IMR-90 (cell line): ENCODE measurements around the gene HIPK1. TPM values are rescaled to one million over a fixed set of nuclear protein-coding genes. Genes with fewer than 3 reads are reported as not detected.

Experiments used
- ATAC-seq: fragments of 200-7000 bp; cut with Tn5 transposase; 2 replicates; pipeline ENCODE4 v1.9.1; 2020; ENCODE audit warnings: low read depth, mild to moderate bottlenecking, moderate library complexity
- BruUV-seq: library from RNA; stranded (reverse); fragments of 400-500 nt; replicated peaks from 2 replicates; lab custom pipeline; 2021; lab: Mats Ljungman, UMichigan
- CTCF ChIA-PET: fragments of 300-600 bp; formaldehyde crosslinking; extraction: SDS; loops from one replicate; lab custom pipeline; 2021; ENCODE audit warnings: antibody characterized with exemption; lab: Yijun Ruan, JAX
- POLR2A ChIA-PET: fragments of 300-600 bp; sonication (Branson Sonifier 250); formaldehyde crosslinking; loops from one replicate; lab custom pipeline; 2022; ENCODE audit warnings: antibody characterized with exemption; ENCODE audit not compliant: unreplicated experiment; lab: Charles Lee
- DNase-seq: peaks from one replicate; pipeline ENCODE4 v3.0.0; 2013
- H2AFZ ChIP-seq: replicated peaks from 2 replicates; pipeline ENCODE3; 2013; ENCODE audit warnings: low read length, mild to moderate bottlenecking; ENCODE audit not compliant: poor library complexity
- H2AK5ac ChIP-seq: 2 replicates; pipeline ENCODE4 v1.6.1; 2013; ENCODE audit warnings: low read depth, low read length, inconsistent platforms
- H2AK9ac ChIP-seq: replicated peaks from 2 replicates; pipeline ENCODE3; 2013; ENCODE audit warnings: mild to moderate bottlenecking, low read depth, low read length, moderate library complexity; ENCODE audit not compliant: poor library complexity
- H2BK120ac ChIP-seq: 2 replicates; pipeline ENCODE4 v1.6.1; 2013; ENCODE audit warnings: low read depth, low read length, inconsistent platforms
- H2BK15ac ChIP-seq: 3 replicates; pipeline ENCODE4 v1.6.1; 2013; ENCODE audit warnings: low read depth, low read length, inconsistent platforms
- H2BK20ac ChIP-seq: 2 replicates; pipeline ENCODE4 v1.6.1; 2013; ENCODE audit warnings: low read depth, mild to moderate bottlenecking, inconsistent platforms, low read length, moderate library complexity
- H2BK5ac ChIP-seq: 2 replicates; pipeline ENCODE4 v1.6.1; 2013; ENCODE audit warnings: mild to moderate bottlenecking, low read depth, low read length, inconsistent platforms; ENCODE audit not compliant: poor library complexity, severe bottlenecking
- H3K14ac ChIP-seq: replicated peaks from 2 replicates; pipeline ENCODE4 v1.6.1; 2013; ENCODE audit warnings: low read depth, low read length, inconsistent platforms
- H3K18ac ChIP-seq: 2 replicates; pipeline ENCODE4 v1.6.1; 2013; ENCODE audit warnings: low read depth, low read length, control low read depth
- H3K23ac ChIP-seq: 2 replicates; pipeline ENCODE4 v1.6.1; 2013; ENCODE audit warnings: low read depth, low read length, inconsistent platforms
- H3K27ac ChIP-seq: 2 replicates; pipeline ENCODE4 v1.5.1; 2013; ENCODE audit warnings: mild to moderate bottlenecking, control low read depth, low read length; ENCODE audit not compliant: insufficient read depth
- H3K27me3 ChIP-seq: 2 replicates; pipeline ENCODE4 v1.6.1; 2013; ENCODE audit warnings: low read length; ENCODE audit not compliant: control insufficient read depth, insufficient read depth
- H3K36me3 ChIP-seq: 2 replicates; pipeline ENCODE4 v1.6.1; 2013; ENCODE audit warnings: low read length, mixed read lengths; ENCODE audit not compliant: control insufficient read depth, insufficient read depth
- H3K4ac ChIP-seq: 2 replicates; pipeline ENCODE4 v1.6.1; 2013; ENCODE audit warnings: low read depth, low read length, inconsistent platforms
- H3K4me1 ChIP-seq: 2 replicates; pipeline ENCODE4 v1.6.1; 2013; ENCODE audit warnings: low read length, mixed read lengths; ENCODE audit not compliant: control insufficient read depth, insufficient read depth
- H3K4me2 ChIP-seq: 2 replicates; pipeline ENCODE4 v1.6.1; 2013; ENCODE audit warnings: low read depth, mild to moderate bottlenecking, control low read depth, low read length, moderate library complexity
- H3K4me3 ChIP-seq: 2 replicates; pipeline ENCODE4 v1.5.1; 2013; ENCODE audit warnings: low read depth, mild to moderate bottlenecking, control low read depth, low read length, moderate library complexity; ENCODE audit not compliant: insufficient read depth
- H3K56ac ChIP-seq: 2 replicates; pipeline ENCODE4 v1.6.1; 2013; ENCODE audit warnings: low read length, inconsistent platforms; ENCODE audit not compliant: insufficient read depth; ENCODE audit errors: extremely low read depth
- H3K79me1 ChIP-seq, 2 experiments: 2 replicates each; pipeline ENCODE4 v1.6.1; 2013; ENCODE audit warnings: low read length in 2 of 2, inconsistent platforms in 1 of 2, low read depth in 1 of 2
- H3K9ac ChIP-seq: 2 replicates; pipeline ENCODE4 v1.6.1; 2013; ENCODE audit warnings: low read depth, low read length, control low read depth
- H3K9me1 ChIP-seq: 2 replicates; pipeline ENCODE4 v1.6.1; 2013; ENCODE audit warnings: low read length, inconsistent platforms; ENCODE audit not compliant: insufficient read depth
- H3K9me3 ChIP-seq: 2 replicates; pipeline ENCODE4 v1.6.1; 2013; ENCODE audit warnings: low read length; ENCODE audit not compliant: control insufficient read depth, insufficient read depth
- H4K20me1 ChIP-seq: 2 replicates; pipeline ENCODE4 v1.6.1; 2013; ENCODE audit warnings: low read length, inconsistent platforms; ENCODE audit not compliant: insufficient read depth
- H4K5ac ChIP-seq: 2 replicates; pipeline ENCODE4 v1.6.1; 2013; ENCODE audit warnings: mild to moderate bottlenecking, low read depth, low read length, control low read depth
- H4K8ac ChIP-seq, 2 experiments: 2 replicates each; pipeline ENCODE4 v1.6.1; 2013; ENCODE audit warnings: low read depth in 2 of 2, low read length in 2 of 2, control low read depth in 1 of 2, inconsistent platforms in 1 of 2
- H4K91ac ChIP-seq: 2 replicates; pipeline ENCODE4 v1.6.1; 2013; ENCODE audit warnings: low read depth, low read length, inconsistent platforms; ENCODE audit not compliant: insufficient read depth
- BHLHE40 ChIP-seq: fragments of 150-350 bp; IDR thresholded peaks from 2 replicates; pipeline ENCODE4 v1.6.1; 2016; ENCODE audit warnings: mild to moderate bottlenecking, low read depth, low read length
- CEBPB ChIP-seq: IDR thresholded peaks from 2 replicates; pipeline ENCODE4 v1.6.1; 2012; ENCODE audit warnings: low read depth, low read length, improper control_type of control experiment
- CHD1 ChIP-seq: IDR thresholded peaks from 2 replicates; pipeline ENCODE4 v1.6.1; 2012; ENCODE audit warnings: low read depth, low read length, improper control_type of control experiment
- FOS ChIP-seq: fragments of 150-350 bp; IDR thresholded peaks from 2 replicates; pipeline ENCODE4 v1.6.1; 2016; ENCODE audit warnings: low read depth, low read length
- MAFK ChIP-seq: IDR thresholded peaks from 2 replicates; pipeline ENCODE4 v1.6.1; 2012; ENCODE audit warnings: low read depth, low read length, improper control_type of control experiment
- MAZ ChIP-seq: IDR thresholded peaks from 2 replicates; pipeline ENCODE4 v1.6.1; 2012; ENCODE audit warnings: low read depth, mild to moderate bottlenecking, low read length, improper control_type of control experiment, moderate library complexity, borderline replicate concordance
- MXI1 ChIP-seq: IDR thresholded peaks from 2 replicates; pipeline ENCODE4 v1.6.1; 2012; ENCODE audit warnings: low read depth, mild to moderate bottlenecking, low read length, moderate library complexity, borderline replicate concordance
- NFE2L2 ChIP-seq: fragments of 150-350 bp; IDR thresholded peaks from 2 replicates; pipeline ENCODE4 v1.6.1; 2016; ENCODE audit warnings: low read depth, mild to moderate bottlenecking, low read length
- RAD21 ChIP-seq: IDR thresholded peaks from 2 replicates; pipeline ENCODE4 v1.6.1; 2012; ENCODE audit warnings: low read length, improper control_type of control experiment
- RFX5 ChIP-seq: IDR thresholded peaks from 2 replicates; pipeline ENCODE4 v1.8.0; 2012; ENCODE audit warnings: low read depth, mild to moderate bottlenecking, low read length, moderate library complexity
- SMC3 ChIP-seq: fragments of 150-350 bp; IDR thresholded peaks from 2 replicates; pipeline ENCODE4 v1.6.1; 2016; ENCODE audit warnings: low read depth, mild to moderate bottlenecking, antibody characterized with exemption, low read length, moderate library complexity
- WGBS, 2 experiments: methylation state at CpG; one replicate each; pipeline versions ENCODE4 v1.1.5 to v1.1.7; 2013; ENCODE audit warnings: missing lambda C conversion rate in 2 of 2; ENCODE audit not compliant: insufficient read length in 1 of 2; ENCODE audit errors: extremely low coverage in 2 of 2; 5-methylcytosine and 5-hydroxymethylcytosine counted together
- dilution Hi-C: fragments of 300-500 bp; cut with HindIII; formaldehyde crosslinking; loops from one replicate; pipeline ENCODE4 v1.14.3; 2018; ENCODE audit warnings: low sequenced_read_pairs; ENCODE audit not compliant: unreplicated experiment
- in situ Hi-C: fragments of 300-500 bp; cut with MboI; formaldehyde crosslinking; loops from 3 replicates; pipeline ENCODE4 v1.14.3; 2019; ENCODE audit warnings: low sequenced_read_pairs, inconsistent platforms, mixed read lengths
- intact Hi-C: fragments of 100-400 bp; cut with micrococcal nuclease; formaldehyde crosslinking; loops from 2 replicates; pipeline ENCODE4 v1.10.0; 2022
- polyA plus RNA-seq, 3 experiments: library from polyadenylated mRNA; depleted of rRNA; stranded (reverse); fragments of >200 nt; gene quantifications; 2 replicates each; pipeline ENCODE4 v1.2.3, GENCODE V29; 2012; ENCODE audit warnings: low replicate concordance in 1 of 3
- total RNA-seq: library from RNA; depleted of rRNA; stranded (reverse); fragments of >200 nt; gene quantifications from 2 replicates; pipeline ENCODE4 v1.2.3, GENCODE V29; 2012
- TF ChIP-seq, protein P1 (sequence below): fragments of 150-350 bp; IDR thresholded peaks from 2 replicates; pipeline ENCODE4 v1.6.1; 2017; ENCODE audit warnings: mild to moderate bottlenecking, antibody characterized with exemption, low read length, low read depth
- TF ChIP-seq, protein P2 (sequence below): fragments of 150-350 bp; IDR thresholded peaks from 2 replicates; pipeline ENCODE4 v1.6.1; 2016; ENCODE audit warnings: low read depth, mild to moderate bottlenecking, low read length, moderate library complexity, borderline replicate concordance
- TF ChIP-seq, protein P3 (sequence below): conservative IDR thresholded peaks from 2 replicates; pipeline ENCODE4 v1.5.1; 2012; ENCODE audit warnings: mild to moderate bottlenecking, low read depth, low read length, improper control_type of control experiment

HIPK1 gene
- total and polyA plus RNA-seq, 2 of the 4 experiments (the other 2 are of a cell fraction): 15.3 to 33.9 TPM

DNA sequence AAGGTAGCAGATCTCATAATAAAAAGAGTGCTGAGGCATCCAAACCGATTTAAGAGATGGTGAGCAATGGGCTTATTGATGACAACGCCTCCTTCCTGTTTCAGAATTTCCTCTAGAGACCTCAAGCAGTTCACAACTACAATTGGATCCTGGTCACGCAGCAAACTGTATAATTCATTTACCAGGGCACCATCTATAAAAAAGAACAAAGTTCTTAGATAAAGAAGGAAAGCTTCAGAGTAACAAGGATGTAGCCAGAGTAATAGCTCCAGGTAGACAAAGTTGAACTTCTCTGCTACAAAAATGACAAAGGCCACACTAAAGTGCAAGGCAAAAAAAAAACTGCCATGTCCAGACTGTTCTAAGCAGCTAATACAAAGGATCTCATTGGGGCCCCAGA, 27.9 kb upstream of the HIPK1 start:
- Histone ChIP-seq H3K18ac (no peak overlapping the region), H3K56ac (no peak overlapping the region), H2BK15ac (no peak overlapping the region), H4K91ac (no peak overlapping the region), H3K79me1 (peaks cover 23 to 30% of the 10 kb centered on the region in 2 experiments), H3K9me3 (no peaks in the 10 kb centered on the region), H3K4me1 (no peaks in the 10 kb centered on the region), H2BK120ac (no peak overlapping the region), H3K9me1 (no peaks in the 10 kb centered on the region), H3K4me3 (no peak overlapping the region), H3K4me2 (no peak overlapping the region), H4K20me1 (no peaks in the 10 kb centered on the region), H2BK20ac (no peak overlapping the region), H3K14ac (no peak overlapping the region), H3K4ac (no peak overlapping the region), H4K8ac (no peak overlapping the region), H3K9ac (no peak overlapping the region), H2AFZ (no peak overlapping the region), H2AK5ac (no peak overlapping the region), H2BK5ac (no peak overlapping the region), H3K27ac (no peak overlapping the region), H4K5ac (no peak overlapping the region), H2AK9ac (no peak overlapping the region), H3K36me3 (peaks cover 9% of the 10 kb centered on the region), H3K23ac (no peak overlapping the region), H3K27me3 (no peaks in the 10 kb centered on the region)
- ATAC-seq (no peak), DNase-seq (no peak)
- intact Hi-C loops (loop anchor here (10.0 kb wide), 2 partner anchors 146 to 506 kb away; partner anchors contain the start of genes MAGI3 and PHTF1), dilution Hi-C loops (no loop called here), in situ Hi-C loops (loop anchor here (5.0 to 25.0 kb wide), 2 partner anchors 64 to 764 kb away; no protein-coding TSS in a partner anchor)
- BruUV-seq: no TSS peak
- CTCF ChIA-PET: no interaction called here
- POLR2A ChIA-PET: no interaction called here
- TF ChIP-seq, protein P1, sequence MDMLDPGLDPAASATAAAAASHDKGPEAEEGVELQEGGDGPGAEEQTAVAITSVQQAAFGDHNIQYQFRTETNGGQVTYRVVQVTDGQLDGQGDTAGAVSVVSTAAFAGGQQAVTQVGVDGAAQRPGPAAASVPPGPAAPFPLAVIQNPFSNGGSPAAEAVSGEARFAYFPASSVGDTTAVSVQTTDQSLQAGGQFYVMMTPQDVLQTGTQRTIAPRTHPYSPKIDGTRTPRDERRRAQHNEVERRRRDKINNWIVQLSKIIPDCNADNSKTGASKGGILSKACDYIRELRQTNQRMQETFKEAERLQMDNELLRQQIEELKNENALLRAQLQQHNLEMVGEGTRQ: no peak
- no peak for TF ChIP-seq MAZ
- no peak for TF ChIP-seq NFE2L2
- no peak for TF ChIP-seq FOS
- TF ChIP-seq MAFK: no peak
- TF ChIP-seq, protein P2, sequence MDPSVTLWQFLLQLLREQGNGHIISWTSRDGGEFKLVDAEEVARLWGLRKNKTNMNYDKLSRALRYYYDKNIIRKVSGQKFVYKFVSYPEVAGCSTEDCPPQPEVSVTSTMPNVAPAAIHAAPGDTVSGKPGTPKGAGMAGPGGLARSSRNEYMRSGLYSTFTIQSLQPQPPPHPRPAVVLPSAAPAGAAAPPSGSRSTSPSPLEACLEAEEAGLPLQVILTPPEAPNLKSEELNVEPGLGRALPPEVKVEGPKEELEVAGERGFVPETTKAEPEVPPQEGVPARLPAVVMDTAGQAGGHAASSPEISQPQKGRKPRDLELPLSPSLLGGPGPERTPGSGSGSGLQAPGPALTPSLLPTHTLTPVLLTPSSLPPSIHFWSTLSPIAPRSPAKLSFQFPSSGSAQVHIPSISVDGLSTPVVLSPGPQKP: no peak
- no peak for TF ChIP-seq BHLHE40
- TF ChIP-seq MXI1: no peak
- TF ChIP-seq, protein P3, sequence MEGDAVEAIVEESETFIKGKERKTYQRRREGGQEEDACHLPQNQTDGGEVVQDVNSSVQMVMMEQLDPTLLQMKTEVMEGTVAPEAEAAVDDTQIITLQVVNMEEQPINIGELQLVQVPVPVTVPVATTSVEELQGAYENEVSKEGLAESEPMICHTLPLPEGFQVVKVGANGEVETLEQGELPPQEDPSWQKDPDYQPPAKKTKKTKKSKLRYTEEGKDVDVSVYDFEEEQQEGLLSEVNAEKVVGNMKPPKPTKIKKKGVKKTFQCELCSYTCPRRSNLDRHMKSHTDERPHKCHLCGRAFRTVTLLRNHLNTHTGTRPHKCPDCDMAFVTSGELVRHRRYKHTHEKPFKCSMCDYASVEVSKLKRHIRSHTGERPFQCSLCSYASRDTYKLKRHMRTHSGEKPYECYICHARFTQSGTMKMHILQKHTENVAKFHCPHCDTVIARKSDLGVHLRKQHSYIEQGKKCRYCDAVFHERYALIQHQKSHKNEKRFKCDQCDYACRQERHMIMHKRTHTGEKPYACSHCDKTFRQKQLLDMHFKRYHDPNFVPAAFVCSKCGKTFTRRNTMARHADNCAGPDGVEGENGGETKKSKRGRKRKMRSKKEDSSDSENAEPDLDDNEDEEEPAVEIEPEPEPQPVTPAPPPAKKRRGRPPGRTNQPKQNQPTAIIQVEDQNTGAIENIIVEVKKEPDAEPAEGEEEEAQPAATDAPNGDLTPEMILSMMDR: no peak
- no peak for TF ChIP-seq RFX5
- no peak for TF ChIP-seq RAD21
- TF ChIP-seq CHD1: no peak
- TF ChIP-seq CEBPB: no peak
- TF ChIP-seq SMC3: no peak
- WGBS, 2 experiments: no CpG with 5 or more reads among the region's 3 CpGs
